ENCODE measurements around the gene SFRP2.

SFRP2 gene

DNA sequence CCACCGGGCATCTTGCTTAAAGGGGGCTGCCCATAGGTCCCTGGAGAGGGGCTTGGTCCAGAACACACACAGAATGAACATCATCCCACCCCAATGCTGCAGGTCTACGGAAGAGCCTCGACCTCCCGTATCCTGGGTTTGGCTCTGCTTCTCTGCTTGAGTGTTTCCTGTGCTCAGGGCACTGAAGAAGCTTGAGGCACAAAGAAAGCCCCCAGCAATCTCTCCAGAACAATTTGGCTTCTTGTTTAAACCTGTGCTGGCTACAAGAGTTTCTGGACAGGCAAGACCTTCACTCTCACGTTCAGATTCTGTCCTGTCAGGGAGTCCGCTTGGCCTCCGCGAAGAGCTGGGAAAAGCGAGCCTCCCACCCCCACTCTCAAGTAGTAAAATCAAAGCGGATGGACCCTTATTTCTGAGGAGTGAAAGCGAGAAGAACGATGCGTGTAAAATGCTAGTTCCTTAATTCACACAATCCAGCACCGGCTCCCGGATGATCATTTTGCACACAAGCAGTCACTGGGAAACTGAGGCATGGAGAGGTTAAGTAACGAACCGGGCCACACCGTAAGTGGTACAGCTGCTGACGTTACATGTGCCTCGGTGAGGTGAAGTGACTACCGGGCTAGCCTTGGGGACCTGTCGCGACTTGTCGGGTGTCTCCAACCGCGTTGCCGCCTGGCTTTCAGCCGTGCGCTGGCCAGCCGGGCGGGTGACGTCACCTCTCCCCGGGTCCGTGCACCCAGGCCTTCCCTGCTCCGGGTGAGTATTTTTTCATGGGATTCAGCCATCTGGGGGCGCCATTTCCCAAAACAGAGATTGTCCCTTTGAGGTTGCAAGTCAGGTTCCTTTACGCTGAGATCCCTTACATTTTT, 3.1 kb upstream of the SFRP2 start:
- no peak for DNase-seq (ENCODE audit: low read depth, low spot score)
- TF ChIP-seq EZH2 (IDR thresholded peaks at IDR 0.05) (no peak), POLR2AphosphoS5 (IDR thresholded peaks at IDR 0.05; ENCODE audit: borderline replicate concordance, low read depth, low read length) (no peak), FOXP2 (optimal IDR thresholded peaks at IDR 0.05; ENCODE audit: control extremely low read depth, extremely low read length, insufficient read depth) (no peak)
- no peak overlapping the region for H3K9ac ChIP-seq (ENCODE audit: insufficient read length)
- H3K4me3 ChIP-seq = no peak overlapping the region
- H3K9me3 ChIP-seq (ENCODE audit: low read depth, low read length) = no peaks in the 10 kb centered on the region
- H3K36me3 ChIP-seq (ENCODE audit: insufficient read depth, low read length) = no peaks in the 10 kb centered on the region
- H3K27ac ChIP-seq = no peak overlapping the region

DNA sequence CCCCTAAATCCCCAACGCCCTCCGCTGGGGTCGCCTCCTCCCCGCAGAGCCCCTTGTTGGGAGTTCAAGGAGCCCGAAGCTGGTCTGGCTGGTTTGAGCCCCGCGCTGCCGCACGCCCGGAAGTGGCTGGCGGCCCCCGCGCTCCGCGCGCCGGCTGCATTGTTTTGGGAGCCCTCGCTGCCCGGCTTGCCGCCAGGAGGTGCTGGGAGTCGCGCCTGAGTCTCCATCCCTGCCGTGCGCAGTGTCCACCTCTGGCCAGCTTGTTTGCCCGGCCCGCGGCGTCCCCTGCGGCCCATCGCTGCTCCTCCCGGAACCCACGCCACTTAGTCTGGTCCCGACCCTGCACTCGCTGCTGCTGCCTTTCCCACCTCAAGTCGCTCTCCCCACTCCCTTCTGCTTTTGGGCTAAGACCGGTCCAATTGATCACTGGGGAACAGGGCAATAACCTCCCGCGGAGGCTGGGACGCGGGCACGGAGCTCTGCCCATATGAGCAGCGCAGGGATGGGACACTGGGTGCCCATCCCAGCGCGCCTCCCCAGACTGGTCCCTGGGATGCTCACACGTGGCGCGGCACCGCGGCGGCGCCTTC, 2.2 kb upstream of the SFRP2 start:
- H3K27ac ChIP-seq = no peak overlapping the region
- no peaks in the 10 kb centered on the region for H3K9me3 ChIP-seq (ENCODE audit: low read depth, low read length)
- no peaks in the 10 kb centered on the region for H3K36me3 ChIP-seq (ENCODE audit: insufficient read depth, low read length)
- H3K9ac ChIP-seq (ENCODE audit: insufficient read length) = no peak overlapping the region
- DNase-seq (ENCODE audit: low read depth, low spot score) = no peak
- no peak overlapping the region for H3K4me3 ChIP-seq
- TF ChIP-seq POLR2AphosphoS5 (IDR thresholded peaks at IDR 0.05; ENCODE audit: borderline replicate concordance, low read depth, low read length) (no peak), EZH2 (IDR thresholded peaks at IDR 0.05) (no peak), FOXP2 (optimal IDR thresholded peaks at IDR 0.05; ENCODE audit: control extremely low read depth, extremely low read length, insufficient read depth) (no peak)

DNA sequence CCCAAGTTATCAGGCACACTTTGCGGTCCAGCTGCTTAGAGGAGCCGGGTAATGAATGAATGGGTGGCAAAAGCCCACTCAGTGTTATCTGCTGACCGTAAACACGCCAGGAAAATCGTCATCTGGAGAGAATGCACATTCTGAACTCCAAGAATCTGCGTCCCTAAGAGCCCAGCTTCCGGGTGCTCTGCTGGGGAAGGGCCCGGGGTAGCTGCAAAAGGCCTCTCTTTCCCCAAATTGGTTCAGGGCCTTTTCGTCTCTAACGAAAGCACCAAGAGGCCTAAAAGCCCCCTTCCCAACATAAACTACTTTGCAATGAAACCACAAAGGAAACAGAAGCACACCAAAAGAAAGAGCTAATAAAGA, 1.6 kb upstream of the SFRP2 start:
- Histone ChIP-seq H3K9me3 (ENCODE audit: low read depth, low read length) (no peaks in the 10 kb centered on the region), H3K9ac (ENCODE audit: insufficient read length) (no peak overlapping the region), H3K4me3 (no peak overlapping the region), H3K36me3 (ENCODE audit: insufficient read depth, low read length) (no peaks in the 10 kb centered on the region), H3K27ac (no peak overlapping the region)
- no peak for TF ChIP-seq FOXP2 (optimal IDR thresholded peaks at IDR 0.05; ENCODE audit: control extremely low read depth, extremely low read length, insufficient read depth)
- TF ChIP-seq POLR2AphosphoS5 (IDR thresholded peaks at IDR 0.05; ENCODE audit: borderline replicate concordance, low read depth, low read length) = no peak
- TF ChIP-seq EZH2 (IDR thresholded peaks at IDR 0.05) = no peak
- DNase-seq (ENCODE audit: low read depth, low spot score) = no peak

DNA sequence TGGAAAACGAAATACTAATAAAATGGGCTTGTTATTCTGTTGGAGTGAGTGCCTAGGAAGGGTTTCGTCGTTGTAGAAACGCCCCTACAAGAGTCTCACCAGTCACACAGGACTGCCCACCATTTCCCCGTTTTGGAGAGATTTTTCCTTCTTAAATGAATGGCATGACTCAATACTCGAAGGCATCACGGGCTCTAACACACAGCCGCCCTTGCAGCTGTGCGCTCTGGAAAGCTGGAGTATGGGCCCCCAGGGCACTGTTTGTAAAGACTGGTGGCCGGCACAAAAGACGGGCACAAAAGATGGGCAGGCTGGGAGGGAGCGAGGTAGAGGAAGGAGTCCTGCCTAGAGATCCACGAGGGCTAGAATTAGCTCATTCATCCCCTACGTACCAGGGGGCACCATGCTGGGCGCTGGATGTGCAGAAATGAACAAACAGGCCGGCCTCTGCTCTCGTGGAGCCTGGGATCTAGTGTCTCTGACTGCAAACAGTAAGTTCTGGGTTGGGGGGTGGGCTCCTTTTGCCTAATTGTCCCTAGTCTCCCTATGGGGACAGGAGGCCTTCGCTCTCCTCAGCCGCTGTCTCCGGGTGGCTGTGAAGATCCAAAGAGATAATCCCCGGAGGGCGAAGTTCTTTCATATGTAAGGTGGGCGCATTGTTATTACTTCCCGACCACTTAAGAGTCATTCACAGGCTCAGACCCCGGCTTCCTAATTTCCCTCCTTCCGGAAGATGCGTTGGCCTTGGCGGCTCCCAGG, 1.0 kb upstream of the SFRP2 start:
- no peak overlapping the region for H3K4me3 ChIP-seq
- no peak for DNase-seq (ENCODE audit: low read depth, low spot score)
- no peaks in the 10 kb centered on the region for H3K36me3 ChIP-seq (ENCODE audit: insufficient read depth, low read length)
- H3K9ac ChIP-seq (ENCODE audit: insufficient read length) = no peak overlapping the region
- no peak overlapping the region for H3K27ac ChIP-seq
- no peaks in the 10 kb centered on the region for H3K9me3 ChIP-seq (ENCODE audit: low read depth, low read length)
- no peak for TF ChIP-seq FOXP2 (optimal IDR thresholded peaks at IDR 0.05; ENCODE audit: control extremely low read depth, extremely low read length, insufficient read depth)
- no peak for TF ChIP-seq POLR2AphosphoS5 (IDR thresholded peaks at IDR 0.05; ENCODE audit: borderline replicate concordance, low read depth, low read length)
- TF ChIP-seq EZH2 (IDR thresholded peaks at IDR 0.05) = no peak

DNA sequence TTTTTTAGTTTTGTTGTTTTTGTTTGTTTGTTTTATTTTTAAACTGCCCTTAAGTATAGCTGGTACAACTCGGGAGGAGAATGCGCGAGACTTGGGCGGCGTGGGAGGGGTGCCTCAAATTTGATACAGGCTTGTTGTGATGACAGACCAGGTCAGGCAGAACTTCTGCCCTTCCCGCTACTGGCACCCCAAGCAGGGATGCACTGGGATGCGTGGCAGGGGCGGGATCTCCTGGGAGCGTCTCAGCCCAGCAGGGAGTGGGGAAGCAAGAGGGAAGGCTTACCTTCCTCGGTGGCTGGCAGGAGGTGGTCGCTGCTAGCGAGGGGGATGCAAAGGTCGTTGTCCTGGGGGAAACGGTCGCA, 851 bp downstream of the SFRP2 start:
- peak overlapping the region; percentile 64; the same call in 1 of the 2 replicates for H3K4me3 ChIP-seq
- no peak for DNase-seq (ENCODE audit: low read depth, low spot score)
- H3K27ac ChIP-seq = no peak overlapping the region
- H3K9me3 ChIP-seq (ENCODE audit: low read depth, low read length) = no peaks in the 10 kb centered on the region
- TF ChIP-seq FOXP2 (optimal IDR thresholded peaks at IDR 0.05; ENCODE audit: control extremely low read depth, extremely low read length, insufficient read depth) (no peak), POLR2AphosphoS5 (IDR thresholded peaks at IDR 0.05; ENCODE audit: borderline replicate concordance, low read depth, low read length) (no peak), EZH2 (IDR thresholded peaks at IDR 0.05) (no peak)
- H3K9ac ChIP-seq (ENCODE audit: insufficient read length) = no peak overlapping the region
- no peaks in the 10 kb centered on the region for H3K36me3 ChIP-seq (ENCODE audit: insufficient read depth, low read length)

DNA sequence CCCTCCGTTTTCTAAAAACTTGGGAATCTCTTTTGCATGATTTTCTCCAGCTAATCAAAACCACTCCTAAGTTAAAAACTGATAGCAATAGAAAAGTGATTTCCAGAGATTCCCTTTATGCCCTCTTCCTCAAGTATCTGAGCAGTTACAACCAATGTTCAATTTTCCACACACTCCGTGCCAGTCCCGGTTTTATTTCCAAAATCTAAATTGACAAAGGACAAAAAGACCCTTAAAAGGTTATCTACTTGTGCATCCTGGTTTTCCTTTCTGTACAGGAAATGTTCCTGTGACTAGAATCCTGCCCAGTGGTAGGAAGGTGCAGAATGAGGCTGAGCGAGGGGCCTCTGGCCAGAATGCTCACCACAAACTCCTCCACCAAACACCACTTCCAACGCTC, 1.3 kb downstream of the SFRP2 start:
- Histone ChIP-seq H3K9me3 (ENCODE audit: low read depth, low read length) (no peaks in the 10 kb centered on the region), H3K27ac (0 out of 2 replicates have a peak overlapping the region, but pooled peaks have one; percentile 5), H3K4me3 (peak overlapping the region; percentile 42), H3K9ac (ENCODE audit: insufficient read length) (no peak overlapping the region), H3K36me3 (ENCODE audit: insufficient read depth, low read length) (no peaks in the 10 kb centered on the region)
- TF ChIP-seq EZH2 (IDR thresholded peaks at IDR 0.05) (no peak), POLR2AphosphoS5 (IDR thresholded peaks at IDR 0.05; ENCODE audit: borderline replicate concordance, low read depth, low read length) (no peak), FOXP2 (optimal IDR thresholded peaks at IDR 0.05; ENCODE audit: control extremely low read depth, extremely low read length, insufficient read depth) (no peak)
- DNase-seq (ENCODE audit: low read depth, low spot score) = no peak

DNA sequence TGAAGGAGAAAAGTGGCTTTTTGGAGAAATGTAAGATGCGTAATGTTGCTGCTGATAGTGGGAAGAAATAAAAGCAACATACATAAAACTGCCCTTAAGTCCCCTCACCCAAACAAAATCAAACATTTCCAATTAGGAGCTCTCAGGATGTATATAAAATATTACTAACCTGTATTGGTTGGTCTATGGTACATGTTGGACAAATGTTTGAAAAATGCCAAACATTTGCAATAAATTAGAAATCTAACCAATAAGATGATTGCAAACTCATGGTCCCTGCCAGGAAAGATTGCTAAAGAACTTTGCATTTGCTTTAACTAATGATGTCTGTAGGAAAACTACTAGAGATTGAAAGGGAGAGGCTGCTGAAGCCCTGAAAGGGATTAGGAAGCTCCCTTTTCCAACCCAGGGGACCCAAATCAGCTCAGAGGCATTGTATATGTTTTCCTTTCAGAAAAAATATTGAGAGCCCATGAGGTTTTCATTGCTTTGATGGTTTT, 1.8 kb downstream of the SFRP2 start:
- H3K27ac ChIP-seq = 0 out of 2 replicates have a peak overlapping the region, but pooled peaks have one; percentile 5
- H3K4me3 ChIP-seq = peak overlapping the region; percentile 42
- H3K9ac ChIP-seq (ENCODE audit: insufficient read length) = no peak overlapping the region
- no peak for DNase-seq (ENCODE audit: low read depth, low spot score)
- no peaks in the 10 kb centered on the region for H3K36me3 ChIP-seq (ENCODE audit: insufficient read depth, low read length)
- no peaks in the 10 kb centered on the region for H3K9me3 ChIP-seq (ENCODE audit: low read depth, low read length)
- TF ChIP-seq EZH2 (IDR thresholded peaks at IDR 0.05) = no peak
- TF ChIP-seq POLR2AphosphoS5 (IDR thresholded peaks at IDR 0.05; ENCODE audit: borderline replicate concordance, low read depth, low read length) = no peak
- TF ChIP-seq FOXP2 (optimal IDR thresholded peaks at IDR 0.05; ENCODE audit: control extremely low read depth, extremely low read length, insufficient read depth) = no peak

Measured in SK-N-MC (cell line).